WTC11 (cell line): Measurements from ENCODE around the gene ZFX. TPM values are rescaled to one million over a fixed set of nuclear protein-coding genes. Genes with fewer than 3 reads are reported as not detected.

ENCODE experiments used
- ATAC-seq: fragments of 200-7000 bp; cut with Tn5 transposase; 2 replicates; pipeline ENCODE4 v1.10.0; 2021; ENCODE audit warnings: mild to moderate bottlenecking, moderate library complexity
- CTCF ChIA-PET: fragments of 300-600 bp; sonication (Branson Sonifier 250); formaldehyde crosslinking; loops from one replicate; lab custom pipeline; 2021; ENCODE audit warnings: antibody characterized with exemption; lab: Charles Lee
- POLR2A ChIA-PET: fragments of 350-600 bp; sonication (Branson Sonifier 250); formaldehyde crosslinking; loops from one replicate; lab custom pipeline; 2021; ENCODE audit warnings: antibody characterized with exemption; lab: Charles Lee
- DNase-seq: peaks from one replicate; pipeline ENCODE4 v3.0.0; 2021; ENCODE audit warnings: low spot score
- H3K27ac Mint-ChIP-seq: 2 replicates; pipeline ENCODE4 v1.8.0; 2021; ENCODE audit warnings: mixed read lengths
- H3K27me3 Mint-ChIP-seq: 2 replicates; pipeline ENCODE4 v1.8.0; 2021; ENCODE audit warnings: low read depth, mild to moderate bottlenecking, moderate library complexity, mixed read lengths
- H3K36me3 Mint-ChIP-seq: 2 replicates; pipeline ENCODE4 v1.8.0; 2021; ENCODE audit warnings: mixed read lengths
- H3K4me1 Mint-ChIP-seq: 2 replicates; pipeline ENCODE4 v1.8.0; 2022; ENCODE audit warnings: mixed read lengths
- H3K4me3 Mint-ChIP-seq: 2 replicates; pipeline ENCODE4 v1.8.0; 2021; ENCODE audit warnings: mild to moderate bottlenecking, moderate library complexity, mixed read lengths
- H3K9me3 Mint-ChIP-seq: 2 replicates; pipeline ENCODE4 v1.8.0; 2021; ENCODE audit warnings: mixed read lengths
- AFF4 ChIP-seq: sonication (generic); formaldehyde crosslinking; IDR thresholded peaks from 2 replicates; pipeline ENCODE4 v1.8.1; 2023; ENCODE audit warnings: mild to moderate bottlenecking, missing genetic modification reagents, borderline replicate concordance
- ETV6 ChIP-seq: sonication (generic); formaldehyde crosslinking; IDR thresholded peaks from 2 replicates; pipeline ENCODE4 v1.8.1; 2022; ENCODE audit warnings: mild to moderate bottlenecking, missing genetic modification reagents
- GRHL2 ChIP-seq: fragments of 250-450 bp; sonication (Bioruptor Pico); IDR thresholded peaks from 2 replicates; pipeline ENCODE4 v1.8.0; 2022; ENCODE audit warnings: mild to moderate bottlenecking, moderate library complexity; ENCODE audit not compliant: insufficient replicate concordance, severe bottlenecking
- NFE2L1 ChIP-seq: sonication (generic); formaldehyde crosslinking; IDR thresholded peaks from 2 replicates; pipeline ENCODE4 v1.8.1; 2023; ENCODE audit warnings: missing genetic modification reagents
- NR1H2 ChIP-seq: sonication (generic); formaldehyde crosslinking; IDR thresholded peaks from 2 replicates; pipeline ENCODE4 v1.9.0; 2021; ENCODE audit warnings: mild to moderate bottlenecking, moderate library complexity, missing genetic modification reagents
- OVOL2 ChIP-seq: fragments of 250-450 bp; sonication (Bioruptor Pico); IDR thresholded peaks from 2 replicates; pipeline ENCODE4 v1.9.0; 2021; ENCODE audit warnings: mild to moderate bottlenecking, borderline replicate concordance
- TP53 ChIP-seq: sonication (generic); formaldehyde crosslinking; IDR thresholded peaks from 2 replicates; pipeline ENCODE4 v1.8.1; 2023; ENCODE audit warnings: mild to moderate bottlenecking, missing genetic modification reagents
- ZNF121 ChIP-seq: sonication (generic); formaldehyde crosslinking; IDR thresholded peaks from 2 replicates; pipeline ENCODE4 v1.8.0; 2023; ENCODE audit warnings: missing genetic modification reagents
- ZNF423 ChIP-seq: fragments of 250-450 bp; sonication (Bioruptor Pico); IDR thresholded peaks from 2 replicates; pipeline ENCODE4 v2.1.2; 2022; ENCODE audit warnings: mild to moderate bottlenecking, moderate library complexity
- ZNF512 ChIP-seq: sonication (generic); formaldehyde crosslinking; IDR thresholded peaks from 2 replicates; pipeline ENCODE4 v1.8.1; 2022; ENCODE audit warnings: missing genetic modification reagents, borderline replicate concordance
- ZNF671 ChIP-seq: fragments of 250-450 bp; sonication (Bioruptor Pico); IDR thresholded peaks from 2 replicates; pipeline ENCODE4 v1.8.0; 2021; ENCODE audit warnings: mild to moderate bottlenecking
- ZSCAN18 ChIP-seq: fragments of 250-450 bp; sonication (Bioruptor Pico); IDR thresholded peaks from 2 replicates; pipeline ENCODE4 v2.1.2; 2022; ENCODE audit warnings: mild to moderate bottlenecking, moderate library complexity
- total RNA-seq: library from RNA; stranded (reverse); gene quantifications from 3 replicates; pipeline ENCODE4 v1.2.3, GENCODE V29; 2021
- TF ChIP-seq, protein P1 (sequence below): sonication (generic); formaldehyde crosslinking; IDR thresholded peaks from 2 replicates; pipeline ENCODE4 v1.8.0; 2023; ENCODE audit warnings: missing genetic modification reagents
- TF ChIP-seq, protein P2 (sequence below): fragments of 250-450 bp; sonication (Bioruptor Pico); IDR thresholded peaks from 2 replicates; pipeline ENCODE4 v1.9.0; 2021; ENCODE audit warnings: mild to moderate bottlenecking, borderline replicate concordance
- TF ChIP-seq, protein P3 (sequence below): sonication (generic); formaldehyde crosslinking; IDR thresholded peaks from 2 replicates; pipeline ENCODE4 v1.8.0; 2023; ENCODE audit warnings: missing genetic modification reagents, mild to moderate bottlenecking, borderline replicate concordance

ZFX gene
- total RNA-seq, 1 experiment from 2014 or later: 19.3 TPM

DNA sequence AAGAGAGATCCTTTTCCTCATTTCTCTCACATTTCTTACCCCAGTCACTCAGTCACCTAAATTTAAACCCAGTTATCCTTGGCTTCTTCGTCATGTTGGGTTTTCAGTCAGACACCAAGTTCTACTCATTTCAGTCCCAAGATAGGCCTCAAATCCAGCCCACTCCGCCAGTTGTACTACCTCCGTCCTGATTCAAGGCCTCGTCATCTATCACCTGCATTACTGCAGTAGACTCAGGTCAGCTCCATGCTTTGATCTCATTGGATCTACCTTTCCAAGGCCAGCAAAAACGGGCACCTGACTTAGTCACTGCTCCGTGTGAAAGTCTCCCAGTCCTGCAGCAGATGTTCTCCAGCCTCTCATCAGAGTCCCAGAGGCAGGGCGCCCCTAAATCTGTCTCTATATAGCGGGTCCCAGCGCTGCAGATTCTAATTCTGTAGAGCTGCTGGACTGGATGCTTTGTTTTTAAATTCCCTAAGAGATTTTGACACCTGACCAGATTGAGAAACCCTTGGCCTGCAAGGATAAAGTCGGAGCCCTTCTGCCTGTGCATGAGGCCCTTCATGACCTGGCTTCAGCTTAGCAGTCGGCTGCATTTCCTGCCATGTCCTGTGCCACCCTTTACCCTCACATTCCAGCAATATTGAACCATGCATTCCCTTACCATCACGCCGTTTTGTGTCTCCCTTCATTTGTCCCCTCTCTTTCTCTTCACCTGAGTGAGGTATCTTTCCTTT lies 53.7 kb downstream of the ZFX start:
- Mint-ChIP-seq H3K4me1 (peaks cover 29% of the 10 kb centered on the region), H3K36me3 (peaks cover 15% of the 10 kb centered on the region), H3K27me3 (no peaks in the 10 kb centered on the region), H3K27ac (peak overlapping the region; percentile 85), H3K9me3 (no peaks in the 10 kb centered on the region), H3K4me3 (no peak overlapping the region)
- ATAC-seq (no peak), DNase-seq (no peak)
- ChIA-PET POLR2A (no interaction called here), CTCF (no interaction called here)
- TF ChIP-seq TP53 (CRISPR knock-in tag) (no peak), ZNF423 (no peak), OVOL2 (CRISPR knock-in tag) (no peak), GRHL2 (no peak), ZNF121 (CRISPR knock-in tag) (no peak)
- TF ChIP-seq, protein P1, sequence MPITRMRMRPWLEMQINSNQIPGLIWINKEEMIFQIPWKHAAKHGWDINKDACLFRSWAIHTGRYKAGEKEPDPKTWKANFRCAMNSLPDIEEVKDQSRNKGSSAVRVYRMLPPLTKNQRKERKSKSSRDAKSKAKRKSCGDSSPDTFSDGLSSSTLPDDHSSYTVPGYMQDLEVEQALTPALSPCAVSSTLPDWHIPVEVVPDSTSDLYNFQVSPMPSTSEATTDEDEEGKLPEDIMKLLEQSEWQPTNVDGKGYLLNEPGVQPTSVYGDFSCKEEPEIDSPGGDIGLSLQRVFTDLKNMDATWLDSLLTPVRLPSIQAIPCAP (CRISPR knock-in tag): no peak
- TF ChIP-seq, protein P2, sequence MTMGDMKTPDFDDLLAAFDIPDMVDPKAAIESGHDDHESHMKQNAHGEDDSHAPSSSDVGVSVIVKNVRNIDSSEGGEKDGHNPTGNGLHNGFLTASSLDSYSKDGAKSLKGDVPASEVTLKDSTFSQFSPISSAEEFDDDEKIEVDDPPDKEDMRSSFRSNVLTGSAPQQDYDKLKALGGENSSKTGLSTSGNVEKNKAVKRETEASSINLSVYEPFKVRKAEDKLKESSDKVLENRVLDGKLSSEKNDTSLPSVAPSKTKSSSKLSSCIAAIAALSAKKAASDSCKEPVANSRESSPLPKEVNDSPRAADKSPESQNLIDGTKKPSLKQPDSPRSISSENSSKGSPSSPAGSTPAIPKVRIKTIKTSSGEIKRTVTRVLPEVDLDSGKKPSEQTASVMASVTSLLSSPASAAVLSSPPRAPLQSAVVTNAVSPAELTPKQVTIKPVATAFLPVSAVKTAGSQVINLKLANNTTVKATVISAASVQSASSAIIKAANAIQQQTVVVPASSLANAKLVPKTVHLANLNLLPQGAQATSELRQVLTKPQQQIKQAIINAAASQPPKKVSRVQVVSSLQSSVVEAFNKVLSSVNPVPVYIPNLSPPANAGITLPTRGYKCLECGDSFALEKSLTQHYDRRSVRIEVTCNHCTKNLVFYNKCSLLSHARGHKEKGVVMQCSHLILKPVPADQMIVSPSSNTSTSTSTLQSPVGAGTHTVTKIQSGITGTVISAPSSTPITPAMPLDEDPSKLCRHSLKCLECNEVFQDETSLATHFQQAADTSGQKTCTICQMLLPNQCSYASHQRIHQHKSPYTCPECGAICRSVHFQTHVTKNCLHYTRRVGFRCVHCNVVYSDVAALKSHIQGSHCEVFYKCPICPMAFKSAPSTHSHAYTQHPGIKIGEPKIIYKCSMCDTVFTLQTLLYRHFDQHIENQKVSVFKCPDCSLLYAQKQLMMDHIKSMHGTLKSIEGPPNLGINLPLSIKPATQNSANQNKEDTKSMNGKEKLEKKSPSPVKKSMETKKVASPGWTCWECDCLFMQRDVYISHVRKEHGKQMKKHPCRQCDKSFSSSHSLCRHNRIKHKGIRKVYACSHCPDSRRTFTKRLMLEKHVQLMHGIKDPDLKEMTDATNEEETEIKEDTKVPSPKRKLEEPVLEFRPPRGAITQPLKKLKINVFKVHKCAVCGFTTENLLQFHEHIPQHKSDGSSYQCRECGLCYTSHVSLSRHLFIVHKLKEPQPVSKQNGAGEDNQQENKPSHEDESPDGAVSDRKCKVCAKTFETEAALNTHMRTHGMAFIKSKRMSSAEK (CRISPR knock-in tag): no peak

- no peaks in the 10 kb centered on the region for H3K27me3 Mint-ChIP-seq
- POLR2A ChIA-PET: no interaction called here
These were observed 54.8 kb downstream of the ZFX start for GRCh38 chrX:24204331-24204730.

More at GRCh38 chrX:24204331-24204730, 54.8 kb downstream of the ZFX start:
- ATAC-seq (no peak), DNase-seq (no peak)
- H3K36me3 Mint-ChIP-seq: peaks cover 11% of the 10 kb centered on the region
- peaks cover 29% of the 10 kb centered on the region for H3K4me1 Mint-ChIP-seq
- H3K27ac Mint-ChIP-seq: no peak overlapping the region
- CTCF ChIA-PET: no interaction called here
- no peak overlapping the region for H3K4me3 Mint-ChIP-seq
- no peak for TF ChIP-seq ETV6 (CRISPR knock-in tag)
- TF ChIP-seq ZNF671 (CRISPR knock-in tag): no peak
- no peak for TF ChIP-seq ZSCAN18 (CRISPR knock-in tag)
- TF ChIP-seq AFF4 (CRISPR knock-in tag): no peak
- no peak for TF ChIP-seq NFE2L1 (CRISPR knock-in tag)
- TF ChIP-seq NR1H2 (CRISPR knock-in tag): no peak
- no peak for TF ChIP-seq ZNF512 (CRISPR knock-in tag)
- TF ChIP-seq, protein P3, sequence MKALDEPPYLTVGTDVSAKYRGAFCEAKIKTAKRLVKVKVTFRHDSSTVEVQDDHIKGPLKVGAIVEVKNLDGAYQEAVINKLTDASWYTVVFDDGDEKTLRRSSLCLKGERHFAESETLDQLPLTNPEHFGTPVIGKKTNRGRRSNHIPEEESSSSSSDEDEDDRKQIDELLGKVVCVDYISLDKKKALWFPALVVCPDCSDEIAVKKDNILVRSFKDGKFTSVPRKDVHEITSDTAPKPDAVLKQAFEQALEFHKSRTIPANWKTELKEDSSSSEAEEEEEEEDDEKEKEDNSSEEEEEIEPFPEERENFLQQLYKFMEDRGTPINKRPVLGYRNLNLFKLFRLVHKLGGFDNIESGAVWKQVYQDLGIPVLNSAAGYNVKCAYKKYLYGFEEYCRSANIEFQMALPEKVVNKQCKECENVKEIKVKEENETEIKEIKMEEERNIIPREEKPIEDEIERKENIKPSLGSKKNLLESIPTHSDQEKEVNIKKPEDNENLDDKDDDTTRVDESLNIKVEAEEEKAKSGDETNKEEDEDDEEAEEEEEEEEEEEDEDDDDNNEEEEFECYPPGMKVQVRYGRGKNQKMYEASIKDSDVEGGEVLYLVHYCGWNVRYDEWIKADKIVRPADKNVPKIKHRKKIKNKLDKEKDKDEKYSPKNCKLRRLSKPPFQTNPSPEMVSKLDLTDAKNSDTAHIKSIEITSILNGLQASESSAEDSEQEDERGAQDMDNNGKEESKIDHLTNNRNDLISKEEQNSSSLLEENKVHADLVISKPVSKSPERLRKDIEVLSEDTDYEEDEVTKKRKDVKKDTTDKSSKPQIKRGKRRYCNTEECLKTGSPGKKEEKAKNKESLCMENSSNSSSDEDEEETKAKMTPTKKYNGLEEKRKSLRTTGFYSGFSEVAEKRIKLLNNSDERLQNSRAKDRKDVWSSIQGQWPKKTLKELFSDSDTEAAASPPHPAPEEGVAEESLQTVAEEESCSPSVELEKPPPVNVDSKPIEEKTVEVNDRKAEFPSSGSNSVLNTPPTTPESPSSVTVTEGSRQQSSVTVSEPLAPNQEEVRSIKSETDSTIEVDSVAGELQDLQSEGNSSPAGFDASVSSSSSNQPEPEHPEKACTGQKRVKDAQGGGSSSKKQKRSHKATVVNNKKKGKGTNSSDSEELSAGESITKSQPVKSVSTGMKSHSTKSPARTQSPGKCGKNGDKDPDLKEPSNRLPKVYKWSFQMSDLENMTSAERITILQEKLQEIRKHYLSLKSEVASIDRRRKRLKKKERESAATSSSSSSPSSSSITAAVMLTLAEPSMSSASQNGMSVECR (CRISPR knock-in tag): no peak
- TF ChIP-seq, all 79 proteins: peak for 0
- no peaks in the 10 kb centered on the region for H3K9me3 Mint-ChIP-seq
